ENCODE measurements around the gene EFCAB11. TPM values are rescaled to one million over a fixed set of nuclear protein-coding genes. Genes with fewer than 3 reads are reported as not detected.

EFCAB11 gene
- total and polyA plus RNA-seq, 2 donors (not counting 1 experiment from before 2014, with no cell fraction given) = 4.2 to 13.8 TPM

GRCh38 chr14:89955022-89955744 is 653 bp upstream of the EFCAB11 start:
- TF ChIP-seq EZH2 (IDR thresholded peaks at IDR 0.05; ENCODE audit: borderline replicate concordance, insufficient read depth, low read depth, low read length, poor library complexity, severe bottlenecking) (no peak), CTCF (IDR thresholded peaks at IDR 0.05) (no peak)
- DNase-seq (no peak), ATAC-seq (ENCODE audit: low read depth) (peak; percentile 5)
- peaks cover 36% of the 10 kb centered on the region for H3K4me1 Mint-ChIP-seq
- H3K4me3 Mint-ChIP-seq = peak overlapping the region; percentile 99
- H3K4me3 ChIP-seq (ENCODE audit: control extremely low read depth in 1 of 5, extremely low read depth in 1 of 5, insufficient read depth in 1 of 5, low read depth in 2 of 5, low read length in 4 of 5) = peak overlapping the region; percentile 72 to 95 (median 84)
- H3K79me2 ChIP-seq (ENCODE audit: control insufficient read depth, insufficient read depth, low read length) = peaks cover 20% of the 10 kb centered on the region
- H3K4me2 ChIP-seq (replicated peaks; ENCODE audit: low read depth, low read length, poor library complexity, severe bottlenecking) = peak overlapping the region; percentile 93
- H4K20me1 ChIP-seq (ENCODE audit: control insufficient read depth, insufficient read depth, low read length, poor library complexity, severe bottlenecking) = peaks cover 18% of the 10 kb centered on the region
- H3K9me3 Mint-ChIP-seq (ENCODE audit: insufficient read depth) = no peaks in the 10 kb centered on the region
- H3K9ac ChIP-seq (ENCODE audit: low read length) = peak overlapping the region; percentile 98
- CTCF ChIA-PET = interaction anchor here (1.3 to 3.4 kb wide), 4 partner anchors 17 to 803 kb away, joined by 3 to 20 read pairs (median 8); no protein-coding TSS in a partner anchor
- POLR2A ChIA-PET = interaction anchor here (0.5 to 1.5 kb wide), 4 partner anchors 429 to 803 kb away, joined by 3 to 10 read pairs (median 3); no protein-coding TSS in a partner anchor
- intact Hi-C loops (cut with micrococcal nuclease) = loop anchor here (1.0 to 10.0 kb wide), 11 partner anchors 335 to 1963 kb away; partner anchors contain the start of genes EML5, FOXN3, GALC and GPR65
- peak overlapping the region; percentile 100 for H3K27ac Mint-ChIP-seq
- peak overlapping the region; percentile 94 for H2AFZ ChIP-seq (ENCODE audit: insufficient read depth, low read depth, low read length, poor library complexity, severe bottlenecking)
- no peaks in the 10 kb centered on the region for H3K27me3 Mint-ChIP-seq
- peaks cover 0 to 13% of the 10 kb centered on the region in 2 experiments for H3K36me3 ChIP-seq (replicated peaks in 1 of 2; ENCODE audit: control extremely low read depth in 1 of 2, control insufficient read depth in 1 of 2, extremely low read depth in 1 of 2, insufficient read depth in 2 of 2, low read length in 1 of 2)
- peaks cover 0 to 9% (median 6%) of the 10 kb centered on the region in 3 donors for H3K9me3 ChIP-seq (ENCODE audit: control extremely low read depth in 1 of 3, control insufficient read depth in 2 of 3, insufficient read depth in 1 of 3, low read length in 2 of 3)
- WGBS (ENCODE audit: insufficient coverage) = 10% methylated on average over 14 of the region's 20 CpGs
- H3K27ac ChIP-seq (ENCODE audit: low read length in 2 of 2) = peak overlapping the region; percentile 99
- H3K27me3 ChIP-seq (replicated peaks in 1 of 4; ENCODE audit: control extremely low read depth in 1 of 4, control insufficient read depth in 3 of 4, insufficient read depth in 4 of 4, low read length in 3 of 4) = no peaks in the 10 kb centered on the region
- peaks cover 20 to 22% of the 10 kb centered on the region in 2 donors for H3K4me1 ChIP-seq (ENCODE audit: control insufficient read depth in 2 of 2, insufficient read depth in 2 of 2, low read length in 2 of 2)

GRCh38 chr14:89953602-89954001 is 928 bp downstream of the EFCAB11 start:
- no peak overlapping the region for H3K27ac Mint-ChIP-seq
- CTCF ChIA-PET = interaction anchor here (1.3 to 3.4 kb wide), 3 partner anchors 15 to 446 kb away, joined by 4 to 13 read pairs (median 8); no protein-coding TSS in a partner anchor
- POLR2A ChIA-PET = no interaction called here
- no peaks in the 10 kb centered on the region for H3K27me3 Mint-ChIP-seq
- Histone ChIP-seq H3K9me3 (ENCODE audit: control extremely low read depth in 1 of 3, control insufficient read depth in 2 of 3, insufficient read depth in 1 of 3, low read length in 2 of 3) (peaks cover 0 to 9% (median 6%) of the 10 kb centered on the region in 3 donors), H3K4me1 (ENCODE audit: control insufficient read depth in 2 of 2, insufficient read depth in 2 of 2, low read length in 2 of 2) (peaks cover 16 to 22% of the 10 kb centered on the region in 2 donors), H3K4me3 (ENCODE audit: control extremely low read depth in 1 of 5, extremely low read depth in 1 of 5, insufficient read depth in 1 of 5, low read depth in 2 of 5, low read length in 4 of 5) (peak overlapping the region in 1 of 5 experiments; percentile 94), H4K20me1 (ENCODE audit: control insufficient read depth, insufficient read depth, low read length, poor library complexity, severe bottlenecking) (peaks cover 18% of the 10 kb centered on the region), H3K27me3 (replicated peaks in 1 of 4; ENCODE audit: control extremely low read depth in 1 of 4, control insufficient read depth in 3 of 4, insufficient read depth in 4 of 4, low read length in 3 of 4) (no peaks in the 10 kb centered on the region), H3K79me2 (ENCODE audit: control insufficient read depth, insufficient read depth, low read length) (peaks cover 20% of the 10 kb centered on the region), H3K4me2 (replicated peaks; ENCODE audit: low read depth, low read length, poor library complexity, severe bottlenecking) (peak overlapping the region; percentile 93), H3K9ac (ENCODE audit: low read length) (no peak overlapping the region), H2AFZ (ENCODE audit: insufficient read depth, low read depth, low read length, poor library complexity, severe bottlenecking) (no peak overlapping the region), H3K27ac (ENCODE audit: low read length in 2 of 2) (no peak overlapping the region), H3K36me3 (replicated peaks in 1 of 2; ENCODE audit: control extremely low read depth in 1 of 2, control insufficient read depth in 1 of 2, extremely low read depth in 1 of 2, insufficient read depth in 2 of 2, low read length in 1 of 2) (peaks cover 0 to 7% of the 10 kb centered on the region in 2 experiments)
- DNase-seq = no peak
- ATAC-seq (ENCODE audit: low read depth) = no peak
- intact Hi-C loops (cut with micrococcal nuclease) = loop anchor here (1.0 to 10.0 kb wide), 8 partner anchors 429 to 1551 kb away; partner anchors contain the start of genes EML5, FOXN3 and ZC3H14
- 80% methylated on average over 1 of the region's 1 CpG for WGBS (ENCODE audit: insufficient coverage)
- TF ChIP-seq CTCF (IDR thresholded peaks at IDR 0.05) (no peak), EZH2 (IDR thresholded peaks at IDR 0.05; ENCODE audit: borderline replicate concordance, insufficient read depth, low read depth, low read length, poor library complexity, severe bottlenecking) (no peak)
- peak overlapping the region; percentile 99 for H3K4me3 Mint-ChIP-seq
- H3K4me1 Mint-ChIP-seq = peaks cover 32% of the 10 kb centered on the region
- no peaks in the 10 kb centered on the region for H3K9me3 Mint-ChIP-seq (ENCODE audit: insufficient read depth)

Data from B cell (primary cell).